NCI-H524 (cell line): ENCODE results near the gene DDIT3.

Source experiments
- DNase-seq, 2 experiments: peaks; one replicate each; lab custom pipeline; 2025; lab: John Stamatoyannopoulos, UW

The DDIT3 gene

DNA sequence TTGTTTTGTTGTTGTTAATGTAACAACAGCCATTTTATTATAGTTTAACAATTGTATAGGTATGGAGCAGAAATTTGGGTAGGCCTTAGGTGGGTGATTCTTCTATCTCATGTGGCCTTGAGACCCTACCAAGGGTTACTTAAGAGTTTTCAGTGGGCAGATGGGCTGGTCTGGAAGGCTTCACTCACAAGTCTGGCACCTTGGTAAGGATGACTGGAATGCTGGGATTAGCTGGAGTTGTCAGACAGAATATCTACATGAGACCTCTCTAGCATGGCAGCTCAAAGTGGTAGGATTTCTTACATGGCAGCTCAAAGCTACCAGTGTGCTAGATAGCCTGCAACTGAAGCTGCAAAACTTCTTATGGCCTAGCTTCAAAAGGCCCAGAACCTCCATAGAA is 34.6 kb downstream of the DDIT3 start:
- peak in 1 of 2 experiments; percentile 11 for DNase-seq

DNA sequence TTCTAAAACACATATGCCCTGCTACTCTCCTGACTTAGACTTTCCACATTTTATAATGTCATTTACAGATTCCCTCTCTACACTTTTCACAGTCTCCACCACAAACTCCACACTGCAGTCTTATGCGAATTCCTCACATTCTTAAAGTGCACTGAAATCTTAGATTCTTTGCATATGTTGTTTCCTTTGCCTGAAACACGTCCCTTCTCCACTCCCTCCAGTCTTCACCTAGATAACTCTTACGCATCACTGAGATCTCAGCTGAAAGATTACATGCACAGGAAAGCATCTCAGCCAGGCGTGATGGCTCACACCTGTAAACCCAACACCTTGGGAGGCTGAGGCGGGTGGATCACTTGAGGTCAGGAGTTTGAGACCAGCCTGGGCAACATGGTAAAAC is 36.8 kb downstream of the DDIT3 start:
- DNase-seq = no peak

DNA sequence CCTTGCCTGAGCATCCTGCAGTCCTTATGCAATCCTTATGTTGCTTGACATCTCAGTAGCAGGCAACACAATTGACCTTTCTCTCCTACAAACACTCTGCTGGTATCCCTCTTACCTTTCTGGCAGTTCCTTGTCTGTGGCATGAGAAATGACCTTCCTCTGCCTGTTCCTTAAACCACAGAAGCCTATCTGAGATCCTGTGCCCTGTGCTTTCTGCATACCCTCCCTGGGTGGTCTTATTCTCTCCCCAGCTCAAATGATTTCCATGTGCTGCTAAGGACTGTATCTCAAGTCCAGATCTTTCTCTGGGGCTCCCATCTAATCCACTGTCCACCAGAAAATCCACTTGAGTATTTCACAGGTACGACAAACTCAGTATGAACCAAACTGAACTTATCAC is 38.6 kb downstream of the DDIT3 start:
- no peak for DNase-seq

DNA sequence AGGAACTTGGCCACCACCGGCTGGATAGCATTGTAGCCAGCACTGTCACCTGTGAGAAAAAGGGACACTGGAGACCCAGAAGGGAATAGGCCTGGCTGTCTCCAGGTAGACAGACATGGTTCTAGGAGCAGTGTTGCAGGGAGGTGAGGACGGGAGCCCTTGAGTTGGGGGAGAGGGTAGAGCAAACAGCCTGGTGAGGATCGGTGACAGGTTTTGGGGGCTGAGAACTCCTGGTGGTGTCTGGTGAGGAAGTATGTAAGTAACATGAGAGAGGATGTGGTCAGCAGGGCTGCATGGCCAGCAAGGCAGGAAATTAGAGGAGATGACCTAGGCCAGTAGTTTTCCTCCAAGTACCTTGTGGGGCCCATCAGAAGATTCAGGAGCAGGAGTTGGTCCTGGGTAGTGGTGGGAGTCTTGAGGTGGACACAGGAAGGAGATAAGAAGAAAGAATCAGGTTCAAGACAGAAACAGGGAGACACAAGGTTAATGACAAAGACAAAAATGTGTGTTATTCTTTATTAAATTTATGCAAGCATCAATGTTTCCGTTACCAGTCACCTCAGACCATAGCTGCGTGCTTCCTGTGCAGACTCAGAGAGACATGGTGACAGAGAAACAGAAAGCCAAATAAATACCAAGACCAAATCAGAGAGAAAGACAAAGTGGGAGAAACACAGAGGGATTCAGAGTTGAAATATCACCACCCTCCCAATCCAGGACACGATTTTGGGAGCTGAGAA is 40.8 kb downstream of the DDIT3 start, which contains the start of gene ARHGAP9:
Gene ARHGAP9, minus strand, starts transcription at position 491 of the 740 bp plus-strand sequence. Its CDS starts 460 bp downstream, at position 31.
- no peak for DNase-seq

DNA sequence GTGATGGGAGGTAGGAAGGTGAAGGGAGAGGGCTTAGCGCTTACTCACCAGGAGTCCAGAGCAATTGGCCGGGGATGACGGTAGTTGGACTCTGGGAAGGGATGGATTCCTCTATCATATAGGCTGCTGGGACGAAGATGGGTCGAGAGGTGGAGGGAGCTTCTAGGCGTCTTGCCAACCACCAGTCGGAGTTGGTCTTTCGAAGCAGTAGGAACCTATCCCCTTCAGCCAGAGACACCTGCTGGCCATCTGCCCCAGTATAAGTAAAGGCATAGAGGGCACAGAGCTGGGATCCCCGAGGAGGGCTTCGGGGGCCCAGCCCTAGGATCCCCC is 41.3 kb downstream of the DDIT3 start:
- peak in 1 of 2 experiments; percentile 28 for DNase-seq

DNA sequence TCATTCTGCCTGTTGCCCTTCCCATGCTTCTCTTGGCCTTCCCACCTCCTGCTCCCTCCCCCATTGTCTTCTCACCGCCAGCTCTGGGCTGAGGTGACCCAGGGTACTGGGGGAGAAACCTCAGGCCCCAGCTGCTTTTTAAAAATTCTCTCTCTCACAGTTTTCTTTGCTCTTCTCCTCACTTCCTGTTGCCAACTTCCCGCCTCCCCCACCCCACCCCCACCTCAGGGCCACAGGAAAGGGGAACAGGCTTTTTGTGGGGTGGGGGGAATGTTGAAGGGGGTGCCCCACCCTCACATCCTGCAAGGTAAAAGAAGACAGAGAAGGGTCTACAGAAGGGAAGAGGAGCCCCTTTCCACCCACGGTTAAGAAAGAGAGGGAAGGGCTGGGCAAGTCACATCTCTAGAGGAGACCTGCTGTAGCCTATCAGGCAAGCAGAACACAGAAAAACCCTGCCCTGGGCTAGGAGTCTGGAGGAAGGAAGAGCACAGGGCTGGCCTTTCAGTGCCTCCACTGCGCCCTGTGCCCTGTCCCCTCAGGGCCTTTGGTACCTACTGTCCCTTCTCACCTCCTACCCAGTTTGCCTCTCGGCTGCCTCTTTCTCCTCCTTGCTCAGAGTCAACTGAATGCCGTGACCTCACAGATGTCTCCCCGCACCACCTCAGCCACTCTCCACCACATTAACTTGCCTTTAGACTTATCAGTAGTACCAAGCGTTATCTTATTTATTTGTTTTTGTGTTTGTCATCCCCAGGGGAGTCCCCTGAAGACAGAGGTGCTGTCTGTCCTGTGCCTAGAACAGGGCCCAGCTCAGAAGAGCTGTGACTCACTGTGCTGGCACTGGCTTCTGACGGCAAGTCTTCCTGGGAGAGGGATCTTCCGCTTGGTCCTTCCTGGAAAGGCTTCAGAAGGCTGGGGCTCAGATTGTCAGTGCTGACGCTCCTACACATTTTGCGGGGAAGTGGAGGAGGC is 42.3 kb downstream of the DDIT3 start:
- no peak for DNase-seq

DNA sequence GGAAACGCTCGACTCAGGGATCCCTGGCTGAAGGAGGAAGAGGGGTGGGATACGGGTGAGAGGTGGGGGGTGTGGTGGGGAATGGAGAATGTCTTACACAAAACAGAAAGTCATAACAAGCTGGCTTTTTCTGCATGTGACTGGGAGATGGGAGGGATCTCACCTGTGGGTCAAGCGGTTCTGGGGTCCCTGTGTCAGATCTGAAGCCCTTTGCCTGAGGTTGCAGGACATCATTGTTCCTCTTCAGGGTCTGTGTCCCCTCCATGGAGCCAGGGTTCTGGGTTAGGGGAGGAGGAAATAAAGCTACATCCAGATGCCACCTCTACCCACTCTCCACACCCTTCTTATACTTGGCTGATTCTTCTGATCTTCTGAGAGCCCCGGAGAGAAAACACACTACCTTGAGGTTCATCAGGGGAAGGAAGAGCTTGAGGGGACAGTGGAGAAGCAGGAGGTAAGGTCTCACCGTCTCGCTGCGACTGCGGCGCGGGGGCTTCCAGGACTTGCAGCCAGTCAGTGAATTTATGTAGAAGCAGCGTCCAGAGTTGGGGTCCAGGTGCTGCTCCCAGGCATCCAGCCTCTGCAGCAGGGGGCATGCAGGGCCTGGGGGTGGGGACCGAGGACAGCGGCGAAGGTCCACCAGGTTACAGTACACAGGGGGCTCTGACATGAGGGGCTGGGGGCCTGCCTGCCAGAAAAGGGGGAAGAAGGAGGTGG is 43.2 kb downstream of the DDIT3 start:
- DNase-seq = no peak

DNA sequence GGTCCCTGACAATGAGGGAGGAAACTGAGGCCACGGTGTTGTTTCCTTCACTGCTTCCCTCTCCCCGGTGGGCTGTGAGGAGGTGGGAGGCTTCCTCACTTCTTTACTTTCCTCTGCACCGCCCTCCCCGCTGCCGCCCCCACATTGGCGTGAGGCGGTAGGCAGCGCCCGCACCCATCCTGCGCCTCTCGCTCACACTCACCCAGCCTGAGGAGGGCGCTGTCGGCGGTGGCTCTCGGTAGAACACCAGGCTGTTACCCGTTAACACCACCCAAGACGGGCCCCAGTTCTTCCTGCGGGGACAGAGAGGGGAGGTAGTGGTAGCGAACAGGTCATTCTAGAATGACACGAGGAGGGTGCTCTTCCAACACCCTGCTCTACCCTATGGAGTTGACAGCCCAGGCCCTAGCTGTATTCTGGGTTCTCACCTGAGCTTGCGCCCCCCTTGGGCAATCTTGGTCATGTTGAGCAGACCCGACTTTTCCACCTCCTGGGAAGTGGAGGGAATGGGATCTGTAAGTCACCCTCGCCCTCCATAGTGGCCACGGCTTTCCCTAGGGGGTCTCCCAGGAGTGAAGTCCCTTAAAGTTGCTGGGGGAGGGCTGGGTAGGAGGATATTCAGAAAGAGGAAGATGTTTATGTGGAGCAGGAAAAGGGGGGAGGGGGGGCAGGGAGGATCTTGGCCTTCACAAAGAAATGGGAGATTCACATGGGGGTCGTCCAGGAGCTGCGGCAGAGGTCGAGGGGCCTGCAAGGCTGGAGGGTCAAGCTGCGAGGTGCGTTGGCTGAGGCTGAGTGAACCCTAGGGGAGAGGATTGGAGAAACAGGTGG is 43.9 kb downstream of the DDIT3 start:
- no peak for DNase-seq

DNA sequence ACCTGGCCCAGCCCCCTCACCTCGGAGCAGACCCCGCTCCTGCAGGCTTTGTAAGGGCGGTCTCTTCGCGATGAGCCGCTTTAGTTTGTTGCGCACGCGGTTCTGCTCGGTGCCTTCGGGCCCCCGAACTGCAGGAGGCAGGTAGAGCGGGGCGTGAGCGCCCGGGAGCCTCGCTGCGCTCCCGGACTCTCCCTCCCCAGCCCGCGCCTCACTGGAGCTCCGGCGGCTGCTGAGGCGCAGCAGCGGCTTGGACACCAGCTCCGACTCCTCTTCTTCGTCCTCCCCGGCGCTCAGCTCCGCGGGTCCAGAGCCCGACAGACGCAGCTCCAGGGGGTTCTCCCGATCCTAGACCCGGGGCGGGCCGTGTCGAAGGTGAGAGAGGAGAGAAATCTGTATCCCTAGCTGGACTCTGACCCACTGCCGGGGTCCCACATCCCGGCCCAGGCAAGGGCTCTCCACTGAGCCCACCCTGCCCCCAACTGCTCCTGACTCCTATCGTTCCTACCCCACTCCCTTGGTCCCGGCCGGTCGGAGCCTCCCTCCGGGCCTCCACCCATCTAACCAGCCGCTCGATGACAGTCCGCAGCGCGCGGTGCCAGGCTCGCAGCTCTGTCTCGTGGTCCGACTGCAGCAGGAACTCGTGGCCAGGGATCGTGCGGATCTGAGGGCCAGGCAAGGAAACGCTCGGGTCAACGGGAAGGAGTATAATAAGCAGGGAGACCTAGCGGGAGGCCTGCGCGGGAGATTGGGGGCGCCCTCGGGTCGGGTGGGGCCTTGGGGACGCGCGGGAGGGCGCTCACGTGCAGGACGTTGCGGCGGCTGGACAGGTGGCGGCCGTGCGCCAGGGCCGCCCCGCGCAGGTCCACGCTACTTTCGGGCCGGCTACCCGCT is 44.8 kb downstream of the DDIT3 start:
- no peak for DNase-seq

DNA sequence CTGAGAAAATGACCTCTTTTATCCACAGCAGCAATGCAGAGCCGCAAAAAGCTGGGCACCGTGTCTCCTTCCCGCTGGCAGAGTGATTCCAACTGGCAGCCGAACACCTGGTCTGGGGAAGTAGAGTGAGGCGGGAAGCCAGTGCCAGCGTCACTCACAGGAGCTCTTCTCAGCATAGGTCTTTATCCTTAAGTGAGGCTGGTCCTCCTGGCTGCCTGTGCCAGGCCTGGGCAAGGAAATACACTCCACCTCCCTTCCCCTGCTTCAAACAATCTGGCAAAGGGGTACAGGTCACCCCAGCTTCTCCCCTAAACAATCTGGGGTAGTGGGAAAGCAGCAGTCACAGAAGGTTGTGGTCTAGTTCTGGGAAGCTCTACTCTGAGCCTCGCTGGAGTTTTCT is 45.5 kb downstream of the DDIT3 start:
- no peak for DNase-seq

DNA sequence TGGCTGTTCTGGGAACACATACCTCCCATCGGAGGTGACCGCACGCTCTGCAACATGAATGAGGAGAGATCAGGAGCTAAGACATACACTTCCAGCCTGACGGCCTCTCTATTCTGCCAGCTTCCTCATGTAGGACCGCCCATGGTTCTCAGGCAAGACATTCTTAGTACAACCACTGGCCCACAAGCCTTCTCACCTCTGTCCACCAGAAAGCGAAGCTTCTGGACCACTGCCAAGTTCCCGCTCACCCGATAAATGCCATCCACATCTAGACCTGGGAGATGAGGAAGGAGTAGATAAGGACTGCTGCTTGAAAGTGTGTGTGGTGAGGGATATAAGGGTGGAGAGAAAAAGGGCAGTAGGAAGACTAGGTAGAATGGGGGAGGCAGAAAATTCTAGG is 45.9 kb downstream of the DDIT3 start:
- no peak for DNase-seq

DNA sequence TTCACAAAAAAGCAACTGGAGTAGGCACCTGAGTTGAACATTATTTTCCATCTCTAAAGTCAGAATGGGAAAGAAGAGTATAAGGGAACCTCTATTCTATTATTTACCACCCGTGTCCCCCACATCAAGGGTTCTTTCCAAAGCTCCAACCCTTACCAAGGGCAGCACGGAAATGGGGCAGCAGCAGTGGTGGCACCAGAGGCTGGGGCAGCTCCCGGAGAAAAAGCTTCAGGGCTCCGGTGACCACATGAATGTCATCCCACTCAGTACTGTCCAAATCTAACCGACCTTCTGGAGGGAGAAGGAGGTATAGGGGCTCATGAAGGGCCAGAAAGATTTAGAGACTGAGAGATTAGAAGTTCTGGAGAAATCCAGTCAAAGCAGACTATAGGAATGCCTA is 46.4 kb downstream of the DDIT3 start:
- DNase-seq = no peak

DNA sequence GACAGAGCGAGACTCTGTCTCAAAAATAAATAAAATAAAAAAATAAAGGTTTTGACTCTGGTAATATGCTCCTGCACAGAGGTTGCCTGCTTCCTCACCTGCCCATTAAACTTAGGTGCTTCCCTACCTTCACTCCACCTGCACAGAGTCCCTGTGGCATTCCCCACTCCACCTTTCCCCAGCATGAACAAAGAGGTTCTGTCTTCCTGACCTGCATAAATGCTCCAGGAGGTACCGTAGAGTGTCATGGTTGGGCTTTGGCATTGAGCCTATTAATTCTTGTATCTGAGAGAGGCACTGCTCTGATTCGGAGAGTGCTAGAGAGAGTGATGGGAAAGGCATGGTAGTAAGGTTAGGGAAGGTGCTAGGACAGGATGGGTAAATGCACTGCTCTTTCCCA is 46.9 kb downstream of the DDIT3 start:
- no peak for DNase-seq

DNA sequence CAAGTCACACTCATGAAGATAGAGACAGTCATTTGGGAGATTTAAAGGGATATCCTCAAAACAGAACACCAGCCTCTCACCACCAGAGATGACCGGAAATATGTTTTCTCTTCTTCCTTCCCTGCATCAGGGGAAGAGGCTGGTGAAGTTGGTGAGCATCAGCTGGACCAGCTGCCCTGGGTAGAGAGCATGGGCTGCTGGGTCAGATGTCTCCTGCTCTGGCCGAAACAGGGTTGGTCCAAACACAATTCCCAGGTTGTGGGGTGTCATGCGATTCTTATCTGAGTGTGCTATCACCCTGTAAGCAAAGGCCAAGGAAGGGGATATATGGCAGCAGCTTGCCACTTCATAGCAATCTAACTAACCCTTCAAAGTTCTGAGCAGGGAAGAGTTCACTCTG is 47.9 kb downstream of the DDIT3 start:
- no peak for DNase-seq

DNA sequence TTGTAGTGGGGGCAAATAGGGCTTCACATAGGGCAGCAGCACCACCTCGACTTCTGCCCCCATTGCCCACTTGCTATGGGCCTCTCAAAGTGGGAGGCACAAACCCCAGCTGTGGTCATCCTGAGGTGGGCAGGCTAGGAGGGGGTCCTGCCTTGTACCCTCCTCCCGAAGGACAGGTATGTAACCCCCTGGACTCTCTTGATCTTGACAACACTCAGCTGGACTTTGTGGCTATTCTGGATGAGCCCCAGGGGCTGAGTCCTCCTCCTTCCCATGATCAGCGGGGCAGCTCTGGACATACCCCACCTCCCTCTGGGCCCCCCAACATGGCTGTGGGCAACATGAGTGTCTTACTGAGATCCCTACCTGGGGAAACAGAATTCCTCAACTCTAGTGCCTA is 48.7 kb downstream of the DDIT3 start:
- no peak for DNase-seq

DNA sequence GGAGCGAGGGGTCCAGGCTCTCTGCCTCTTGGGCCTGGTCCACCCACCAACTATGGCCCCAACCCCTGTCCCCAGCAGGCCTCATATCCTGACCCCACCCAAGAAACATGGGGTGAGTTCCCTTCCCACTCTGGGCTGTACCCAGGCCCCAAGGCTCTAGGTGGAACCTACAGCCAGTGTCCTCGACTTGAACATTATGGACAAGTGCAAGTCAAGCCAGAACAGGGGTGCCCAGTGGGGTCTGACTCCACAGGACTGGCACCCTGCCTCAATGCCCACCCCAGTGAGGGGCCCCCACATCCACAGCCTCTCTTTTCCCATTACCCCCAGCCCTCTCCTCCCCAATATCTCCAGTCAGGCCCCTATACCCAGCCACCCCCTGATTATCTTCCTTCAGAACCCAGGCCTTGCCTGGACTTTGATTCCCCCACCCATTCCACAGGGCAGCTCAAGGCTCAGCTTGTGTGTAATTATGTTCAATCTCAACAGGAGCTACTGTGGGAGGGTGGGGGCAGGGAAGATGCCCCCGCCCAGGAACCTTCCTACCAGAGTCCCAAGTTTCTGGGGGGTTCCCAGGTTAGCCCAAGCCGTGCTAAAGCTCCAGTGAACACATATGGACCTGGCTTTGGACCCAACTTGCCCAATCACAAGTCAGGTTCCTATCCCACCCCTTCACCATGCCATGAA is 49.2 kb downstream of the DDIT3 start:
- no peak for DNase-seq

DNA sequence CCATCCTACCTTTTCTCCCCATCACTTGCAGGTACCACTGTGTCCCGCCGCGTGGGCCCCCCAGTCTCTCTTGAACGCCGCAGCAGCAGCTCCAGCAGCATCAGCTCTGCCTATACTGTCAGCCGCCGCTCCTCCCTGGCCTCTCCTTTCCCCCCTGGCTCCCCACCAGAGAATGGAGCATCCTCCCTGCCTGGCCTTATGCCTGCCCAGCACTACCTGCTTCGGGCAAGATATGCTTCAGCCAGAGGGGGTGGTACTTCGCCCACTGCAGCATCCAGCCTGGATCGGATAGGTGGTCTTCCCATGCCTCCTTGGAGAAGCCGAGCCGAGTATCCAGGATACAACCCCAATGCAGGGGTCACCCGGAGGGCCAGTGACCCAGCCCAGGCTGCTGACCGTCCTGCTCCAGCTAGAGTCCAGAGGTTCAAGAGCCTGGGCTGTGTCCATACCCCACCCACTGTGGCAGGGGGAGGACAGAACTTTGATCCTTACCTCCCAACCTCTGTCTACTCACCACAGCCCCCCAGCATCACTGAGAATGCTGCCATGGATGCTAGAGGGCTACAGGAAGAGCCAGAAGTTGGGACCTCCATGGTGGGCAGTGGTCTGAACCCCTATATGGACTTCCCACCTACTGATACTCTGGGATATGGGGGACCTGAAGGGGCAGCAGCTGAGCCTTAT is 49.9 kb downstream of the DDIT3 start:
- no peak for DNase-seq

DNA sequence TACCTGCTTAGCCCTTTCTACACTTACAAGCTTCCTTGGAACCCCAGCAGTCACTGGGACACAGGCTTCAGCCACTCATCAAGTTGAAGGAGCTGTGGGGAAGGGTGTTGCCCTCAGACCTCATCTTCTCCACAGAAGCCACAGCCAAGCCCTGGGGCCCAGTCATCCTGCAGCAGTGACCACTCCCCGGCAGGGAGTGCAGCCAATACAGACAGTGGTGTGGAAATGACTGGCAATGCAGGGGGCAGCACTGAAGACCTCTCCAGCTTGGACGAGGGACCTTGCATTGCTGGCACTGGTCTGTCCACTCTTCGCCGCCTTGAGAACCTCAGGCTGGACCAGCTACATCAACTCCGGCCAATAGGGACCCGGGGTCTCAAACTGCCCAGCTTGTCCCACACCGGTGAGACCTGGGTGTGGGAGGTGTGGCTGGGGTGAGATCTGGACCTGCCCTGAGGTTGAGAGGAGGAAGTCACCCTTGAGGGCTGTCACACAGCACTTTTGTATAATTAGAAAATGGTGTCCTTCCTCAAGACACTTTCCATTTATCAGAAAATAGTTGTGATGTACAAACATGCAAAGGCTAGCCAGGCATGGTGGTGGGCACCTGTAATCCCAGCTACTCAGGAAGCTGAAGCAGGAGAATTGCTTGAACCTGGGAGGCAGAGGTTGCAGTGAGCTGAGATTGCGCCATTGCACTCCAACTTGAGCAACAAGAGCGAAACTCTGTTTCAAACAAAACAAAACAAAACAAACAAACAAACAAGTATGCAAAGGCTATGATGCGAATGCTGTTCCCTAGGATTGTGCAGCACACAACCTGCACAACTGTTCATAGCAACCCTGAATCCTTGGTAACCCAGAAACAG is 50.8 kb downstream of the DDIT3 start:
- DNase-seq = no peak
